Measurements from ENCODE around the gene ZNF654. TPM values are rescaled to one million over a fixed set of nuclear protein-coding genes. Genes with fewer than 3 reads are reported as not detected.

Gene ZNF654
- total RNA-seq, 2 experiments from 2014 or later, result 5.6 to 18.5 TPM

DNA sequence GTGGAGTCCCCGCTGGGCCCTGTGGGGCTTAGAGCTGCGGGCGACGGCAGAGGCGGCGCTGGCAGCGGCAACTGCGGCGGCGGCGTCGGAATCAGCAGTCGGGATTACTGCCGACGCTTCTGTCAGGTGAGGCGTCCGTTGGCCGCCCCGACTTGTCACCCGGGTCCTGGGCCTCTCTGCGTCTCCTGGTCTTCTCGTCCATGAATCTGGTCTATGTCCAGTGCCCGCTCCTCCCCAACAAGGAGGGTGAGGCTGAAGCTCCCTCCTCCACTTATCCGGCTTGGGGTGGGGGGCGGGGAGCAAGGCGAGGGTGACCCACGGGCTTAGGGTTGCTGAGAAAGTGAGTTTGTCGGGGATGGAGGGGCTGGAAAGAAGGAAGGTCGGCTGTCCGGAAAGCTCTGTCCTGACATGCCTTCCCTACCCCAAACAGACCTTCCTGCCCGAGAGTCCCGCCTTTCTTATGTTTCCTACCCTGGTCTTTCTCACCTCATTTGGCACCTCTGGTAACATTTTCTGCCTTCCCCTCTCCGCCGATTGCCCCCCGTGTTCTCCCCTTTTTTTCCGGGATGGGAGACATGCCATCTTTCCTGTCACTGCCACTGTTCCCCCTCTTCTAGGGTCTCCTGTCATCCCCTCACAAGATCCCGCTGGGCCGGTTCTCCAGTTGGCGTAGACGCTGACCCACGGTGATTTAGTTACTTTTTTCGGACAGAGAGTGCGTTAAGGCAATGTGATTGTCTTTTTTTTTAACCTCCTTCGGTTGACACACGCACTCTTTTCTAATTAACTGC, 520 bp downstream of the ZNF654 start:
- H3K9me2 ChIP-seq (ENCODE audit: insufficient read depth, low read length), result no peaks in the 10 kb centered on the region
- no peaks in the 10 kb centered on the region for H3K9me3 ChIP-seq (ENCODE audit: low read length)
- H2AFZ ChIP-seq (ENCODE audit: low read length), result peak overlapping the region; percentile 72
- no peak for DNase-seq (ENCODE audit: low spot score)
- peak overlapping the region; percentile 84 for H3K4me3 ChIP-seq (ENCODE audit: low read depth, low read length, poor library complexity, severe bottlenecking)
- CTCF ChIA-PET (ENCODE audit: unreplicated experiment), result interaction anchor here (0.5 kb wide), 1 partner anchor 65 kb away, joined by 6 read pairs; no protein-coding TSS in a partner anchor
- no TSS peak for BruUV-seq (replicated peaks)
- peaks cover 85% of the 10 kb centered on the region for H3K79me2 ChIP-seq (ENCODE audit: insufficient read depth, low read depth, low read length)
- TF ChIP-seq, protein P1, sequence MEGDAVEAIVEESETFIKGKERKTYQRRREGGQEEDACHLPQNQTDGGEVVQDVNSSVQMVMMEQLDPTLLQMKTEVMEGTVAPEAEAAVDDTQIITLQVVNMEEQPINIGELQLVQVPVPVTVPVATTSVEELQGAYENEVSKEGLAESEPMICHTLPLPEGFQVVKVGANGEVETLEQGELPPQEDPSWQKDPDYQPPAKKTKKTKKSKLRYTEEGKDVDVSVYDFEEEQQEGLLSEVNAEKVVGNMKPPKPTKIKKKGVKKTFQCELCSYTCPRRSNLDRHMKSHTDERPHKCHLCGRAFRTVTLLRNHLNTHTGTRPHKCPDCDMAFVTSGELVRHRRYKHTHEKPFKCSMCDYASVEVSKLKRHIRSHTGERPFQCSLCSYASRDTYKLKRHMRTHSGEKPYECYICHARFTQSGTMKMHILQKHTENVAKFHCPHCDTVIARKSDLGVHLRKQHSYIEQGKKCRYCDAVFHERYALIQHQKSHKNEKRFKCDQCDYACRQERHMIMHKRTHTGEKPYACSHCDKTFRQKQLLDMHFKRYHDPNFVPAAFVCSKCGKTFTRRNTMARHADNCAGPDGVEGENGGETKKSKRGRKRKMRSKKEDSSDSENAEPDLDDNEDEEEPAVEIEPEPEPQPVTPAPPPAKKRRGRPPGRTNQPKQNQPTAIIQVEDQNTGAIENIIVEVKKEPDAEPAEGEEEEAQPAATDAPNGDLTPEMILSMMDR (conservative IDR thresholded peaks at IDR 0.05; ENCODE audit: low read length), result no peak
- no peak for TF ChIP-seq EZH2phosphoT487 (IDR thresholded peaks at IDR 0.05; ENCODE audit: borderline replicate concordance, low read depth, low read length)
- peaks cover 14% of the 10 kb centered on the region; the same call in 1 of the 2 replicates for H4K20me1 ChIP-seq (ENCODE audit: insufficient read depth, low read length)
- H3K4me1 ChIP-seq (ENCODE audit: insufficient read depth, low read length, poor library complexity, severe bottlenecking), result peaks cover 29% of the 10 kb centered on the region
- H3K36me3 ChIP-seq (ENCODE audit: insufficient read depth, low read length), result peaks cover 32% of the 10 kb centered on the region
- POLR2A ChIA-PET, result interaction anchor here (0.6 to 2.1 kb wide), 11 partner anchors 9 to 374 kb away, joined by 3 to 20 read pairs (median 5); partner anchors contain the start of gene C3orf38
- intact Hi-C loops (cut with micrococcal nuclease; ENCODE audit: unreplicated experiment), result loop anchor here (1.0 to 5.0 kb wide), 2 partner anchors 53 to 91 kb away; no protein-coding TSS in a partner anchor
- H3K27ac ChIP-seq (ENCODE audit: low read depth, low read length, poor library complexity, severe bottlenecking), result peak overlapping the region; percentile 57
- H3K4me2 ChIP-seq (ENCODE audit: low read length), result peak overlapping the region; percentile 91

DNA sequence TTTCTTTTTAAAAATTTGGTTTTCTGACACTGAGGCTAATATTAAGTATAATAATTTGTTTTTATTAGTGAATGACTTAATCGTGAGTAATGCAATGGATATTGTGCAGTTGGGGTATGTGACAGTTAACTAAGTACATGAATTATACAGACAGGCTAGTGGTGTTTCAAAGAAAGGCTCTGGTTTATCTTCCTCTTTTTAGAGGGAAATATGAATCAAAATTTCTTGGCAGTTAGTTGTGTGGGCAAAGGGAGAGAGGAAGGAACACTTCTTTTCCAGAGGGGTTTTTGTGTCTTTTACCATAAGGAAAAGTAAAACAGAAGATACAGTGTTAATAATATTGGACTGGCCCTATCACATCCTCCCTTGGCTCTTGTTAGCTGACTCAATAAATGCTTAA, 2.7 kb downstream of the ZNF654 start:
- DNase-seq (ENCODE audit: low spot score), result no peak
- no TSS peak for BruUV-seq (replicated peaks)
- intact Hi-C loops (cut with micrococcal nuclease; ENCODE audit: unreplicated experiment), result no loop called here
- Histone ChIP-seq H3K4me3 (ENCODE audit: low read depth, low read length, poor library complexity, severe bottlenecking) (peak overlapping the region; percentile 84), H3K9me3 (ENCODE audit: low read length) (no peaks in the 10 kb centered on the region), H3K36me3 (ENCODE audit: insufficient read depth, low read length) (peaks cover 22% of the 10 kb centered on the region), H2AFZ (ENCODE audit: low read length) (no peak overlapping the region), H3K27ac (ENCODE audit: low read depth, low read length, poor library complexity, severe bottlenecking) (peak overlapping the region; percentile 17), H3K9me2 (ENCODE audit: insufficient read depth, low read length) (no peaks in the 10 kb centered on the region), H3K4me1 (ENCODE audit: insufficient read depth, low read length, poor library complexity, severe bottlenecking) (peaks cover 27% of the 10 kb centered on the region), H4K20me1 (ENCODE audit: insufficient read depth, low read length) (peaks cover 14% of the 10 kb centered on the region; the same call in 1 of the 2 replicates), H3K79me2 (ENCODE audit: insufficient read depth, low read depth, low read length) (peaks cover 90% of the 10 kb centered on the region), H3K4me2 (ENCODE audit: low read length) (peak overlapping the region; percentile 91)
- CTCF ChIA-PET (ENCODE audit: unreplicated experiment), result no interaction called here
- POLR2A ChIA-PET, result interaction anchor here (2.1 kb wide), 1 partner anchor 88 kb away, joined by 10 read pairs; the partner anchor contains the start of gene C3orf38
- TF ChIP-seq, protein P1 (conservative IDR thresholded peaks at IDR 0.05; ENCODE audit: low read length), result no peak
- no peak for TF ChIP-seq EZH2phosphoT487 (IDR thresholded peaks at IDR 0.05; ENCODE audit: borderline replicate concordance, low read depth, low read length)

DNA sequence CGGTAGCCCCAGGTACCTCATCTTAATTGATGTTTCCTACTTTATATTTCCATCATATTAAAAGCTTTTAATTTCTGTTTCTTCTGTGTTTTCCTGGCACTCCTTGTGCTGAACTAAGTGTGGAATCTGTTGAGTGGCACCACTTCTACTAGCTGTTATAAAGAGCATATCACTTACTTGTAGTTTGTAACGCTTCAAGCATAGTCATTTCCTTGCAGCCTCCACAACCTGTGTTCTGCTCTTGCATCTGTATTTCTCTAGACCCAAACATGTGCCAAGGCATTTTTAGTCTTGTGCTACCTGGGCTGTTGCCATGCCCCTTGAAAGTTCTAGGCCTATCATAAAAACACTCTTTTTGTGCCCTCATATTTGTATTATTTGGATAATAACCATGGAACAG, 16.0 kb downstream of the ZNF654 start:
- Histone ChIP-seq H3K79me2 (ENCODE audit: insufficient read depth, low read depth, low read length) (peaks cover 67% of the 10 kb centered on the region), H3K27ac (ENCODE audit: low read depth, low read length, poor library complexity, severe bottlenecking) (no peak overlapping the region), H3K4me2 (ENCODE audit: low read length) (no peak overlapping the region), H3K4me3 (ENCODE audit: low read depth, low read length, poor library complexity, severe bottlenecking) (no peak overlapping the region), H3K9me2 (ENCODE audit: insufficient read depth, low read length) (no peaks in the 10 kb centered on the region), H4K20me1 (ENCODE audit: insufficient read depth, low read length) (peaks cover 15% of the 10 kb centered on the region), H2AFZ (ENCODE audit: low read length) (no peak overlapping the region), H3K36me3 (ENCODE audit: insufficient read depth, low read length) (no peaks in the 10 kb centered on the region), H3K4me1 (ENCODE audit: insufficient read depth, low read length, poor library complexity, severe bottlenecking) (no peaks in the 10 kb centered on the region), H3K9me3 (ENCODE audit: low read length) (no peaks in the 10 kb centered on the region)
- CTCF ChIA-PET (ENCODE audit: unreplicated experiment), result no interaction called here
- intact Hi-C loops (cut with micrococcal nuclease; ENCODE audit: unreplicated experiment), result no loop called here
- no peak for TF ChIP-seq EZH2phosphoT487 (IDR thresholded peaks at IDR 0.05; ENCODE audit: borderline replicate concordance, low read depth, low read length)
- TF ChIP-seq, protein P1 (conservative IDR thresholded peaks at IDR 0.05; ENCODE audit: low read length), result no peak
- no TSS peak for BruUV-seq (replicated peaks)
- no peak for DNase-seq (ENCODE audit: low spot score)
- POLR2A ChIA-PET, result interaction anchor here (1.0 to 1.2 kb wide), 2 partner anchors 9 to 23 kb away, joined by 3 read pairs; no protein-coding TSS in a partner anchor

All from OCI-LY7 (cell line).